HepG2 (cell line): Measurements from ENCODE around the gene DHX57. TPM values are rescaled to one million over a fixed set of nuclear protein-coding genes. Genes with fewer than 3 reads are reported as not detected.

Source experiments
- ATM ChIP-seq: fragments of 450-650 bp; IDR thresholded peaks from 2 replicates; pipeline ENCODE4 v1.7.1; 2017; ENCODE audit warnings: mild to moderate bottlenecking, borderline replicate concordance
- EP300 ChIP-seq, 3 experiments: sonication (generic) in 1 of 3; formaldehyde crosslinking in 1 of 3; IDR thresholded peaks; 2 replicates each; pipeline versions ENCODE4 v1.5.1 to v1.6.1; 2011 to 2020; ENCODE audit warnings: low read depth in 2 of 3, low read length in 2 of 3, borderline replicate concordance in 1 of 3, improper control_type of control experiment in 1 of 3, mild to moderate bottlenecking in 1 of 3, missing genetic modification reagents in 1 of 3, moderate library complexity in 1 of 3
- FOXP1 ChIP-seq, 2 experiments: fragments of 450-650 bp in 1 of 2; IDR thresholded peaks; 2 replicates each; pipeline ENCODE4 v1.6.1; 2017 to 2018; ENCODE audit warnings: antibody characterized with exemption in 1 of 2
- HBP1 ChIP-seq: IDR thresholded peaks from 2 replicates; pipeline ENCODE4 v1.6.1; 2016; ENCODE audit warnings: low read depth, control low read depth
- HOMEZ ChIP-seq: IDR thresholded peaks from 2 replicates; pipeline ENCODE4 v1.6.1; 2016; ENCODE audit warnings: low read depth
- LCORL ChIP-seq, 2 experiments: fragments of 450-650 bp in 1 of 2; sonication (generic) in 1 of 2; formaldehyde crosslinking in 1 of 2; IDR thresholded peaks; 2 replicates each; pipeline versions ENCODE4 v1.5.0 to v1.6.1; 2017 to 2020; ENCODE audit warnings: antibody characterized with exemption in 1 of 2, missing genetic modification reagents in 1 of 2
- RAD21 ChIP-seq: fragments of 450-650 bp; formaldehyde crosslinking; IDR thresholded peaks from 2 replicates; pipeline ENCODE4 v1.5.0; 2020; ENCODE audit warnings: mild to moderate bottlenecking
- RFXAP ChIP-seq: sonication (generic); formaldehyde crosslinking; IDR thresholded peaks from 2 replicates; pipeline ENCODE4 v1.4.0; 2020; ENCODE audit warnings: missing genetic modification reagents, borderline replicate concordance
- SETDB1 ChIP-seq: sonication (generic); formaldehyde crosslinking; IDR thresholded peaks from 2 replicates; pipeline ENCODE4 v1.5.1; 2020; ENCODE audit warnings: missing genetic modification reagents, mild to moderate bottlenecking, borderline replicate concordance
- ZFP41 ChIP-seq: sonication (generic); formaldehyde crosslinking; IDR thresholded peaks from 2 replicates; pipeline ENCODE4 v1.4.0; 2020; ENCODE audit warnings: mild to moderate bottlenecking, missing genetic modification reagents, borderline replicate concordance
- ZHX2 ChIP-seq, 2 experiments: sonication (generic) in 1 of 2; formaldehyde crosslinking in 1 of 2; IDR thresholded peaks; 2 replicates each; pipeline versions ENCODE4 v1.6.1 to v1.9.0; 2014 to 2022; ENCODE audit warnings: antibody characterized with exemption in 1 of 2, borderline replicate concordance in 1 of 2, inconsistent platforms in 1 of 2, low read depth in 1 of 2, missing genetic modification reagents in 1 of 2
- ZNF282 ChIP-seq: fragments of 450-650 bp; IDR thresholded peaks from 2 replicates; pipeline ENCODE4 v1.6.1; 2018; ENCODE audit not compliant: partially characterized antibody
- ZNF441 ChIP-seq: sonication (generic); formaldehyde crosslinking; IDR thresholded peaks from 2 replicates; pipeline ENCODE4 v1.7.0; 2021; ENCODE audit warnings: missing genetic modification reagents, borderline replicate concordance
- ZNF724P ChIP-seq: sonication (generic); formaldehyde crosslinking; IDR thresholded peaks from 2 replicates; pipeline ENCODE4 v1.8.0; 2022; ENCODE audit warnings: missing genetic modification reagents, borderline replicate concordance
- polyA plus RNA-seq, 8 experiments: library from polyadenylated mRNA; depleted of rRNA in 3 of 8; stranded (reverse) in 7 of 8; unstranded in 1 of 8; fragments of >200 nt; fragmentation: Illumina TruSeq in 4 of 8; extraction: Trizol in 4 of 8; gene quantifications; 2 replicates each; pipeline versions ENCODE4 v1.2.1 to v1.2.3, GENCODE V29; 2011 to 2016; ENCODE audit warnings: low read depth in 4 of 8, missing spikeins in 1 of 8, mixed read lengths in 1 of 8; ENCODE audit not compliant: insufficient read depth in 1 of 8
- total RNA-seq, 5 experiments: library from RNA; depleted of rRNA; stranded (reverse); fragments of >200 nt; fragmentation: Illumina TruSeq; extraction: Trizol; gene quantifications; 2 replicates each; pipeline ENCODE4 v1.2.3, GENCODE V29; 2016; ENCODE audit warnings: low read depth in 1 of 5

The DHX57 gene
- total and polyA plus RNA-seq, 2 of the 13 experiments (the other 11 are each of a cell fraction or from before 2014, with no cell fraction given), result 9.2 to 24.2 TPM

- peak; percentile 84; the same call in 1 of the 2 replicates for TF ChIP-seq HBP1
- TF ChIP-seq ZNF724P (CRISPR knock-in tag), result peak; percentile 82; the same call in 1 of the 2 replicates
- TF ChIP-seq RFXAP (CRISPR knock-in tag), result peak; percentile 91; the same call in 1 of the 2 replicates
- peak; percentile 81; the same call in 1 of the 2 replicates for TF ChIP-seq ZNF441
- TF ChIP-seq LCORL (IDR thresholded peaks at IDR 0.05), result no peak
- TF ChIP-seq LCORL (CRISPR knock-in tag; IDR thresholded peaks at IDR 0.05), result peak; percentile 75
- TF ChIP-seq ZFP41, result peak; percentile 86; the same call in 1 of the 2 replicates
- TF ChIP-seq ZNF282, result no peak
- TF ChIP-seq EP300 (IDR thresholded peaks at IDR 0.05; ENCODE audit: low read depth in 2 of 2, low read length in 2 of 2), result peak in 1 of 2 experiments; percentile 53; a peak in 1 of 4 replicates
- TF ChIP-seq EP300 (CRISPR knock-in tag; IDR thresholded peaks at IDR 0.05; ENCODE audit: borderline replicate concordance), result no peak; the same call in 1 of the 2 replicates
- no peak for TF ChIP-seq SETDB1 (CRISPR knock-in tag)
- peak; percentile 48; the same call in 1 of the 2 replicates for TF ChIP-seq RAD21 (CRISPR knock-in tag)
- TF ChIP-seq FOXP1 (IDR thresholded peaks at IDR 0.05), result no peak
- TF ChIP-seq FOXP1 (CRISPR knock-in tag; IDR thresholded peaks at IDR 0.05), result no peak
- TF ChIP-seq HOMEZ (CRISPR knock-in tag), result peak; percentile 77
- no peak; the same call in 1 of the 2 replicates for TF ChIP-seq ZHX2 (IDR thresholded peaks at IDR 0.05; ENCODE audit: low read depth)
- no peak for TF ChIP-seq ZHX2 (CRISPR knock-in tag; IDR thresholded peaks at IDR 0.05; ENCODE audit: borderline replicate concordance)
- no peak for TF ChIP-seq ATM
These were observed at the start of gene DHX57, which contains the start of gene MORN2 (continued) for GRCh38 chr2:38875576-38876367.
